ENCODE measurements around the gene PCDHA2. TPM values are rescaled to one million over a fixed set of nuclear protein-coding genes. Genes with fewer than 3 reads are reported as not detected.
"Not testable (repeated sequence)": the region's sequence is repeated elsewhere in the genome, so short reads cannot be mapped to it uniquely, and the experiment has no call there.

Gene PCDHA2
- total and polyA plus RNA-seq, 7 experiments from 2014 or later: not detected

GRCh38 chr5:140808889-140809291 is 14.2 kb downstream of the PCDHA2 start:
- H3K27ac ChIP-seq (ENCODE audit: low read depth, low read length): no peak overlapping the region
- H3K4me3 Mint-ChIP-seq: no peak overlapping the region
- POLR2A ChIA-PET: no interaction called here
- peaks cover 8 to 91% (median 44%) of the 10 kb centered on the region in 11 donors for H3K9me3 Mint-ChIP-seq
- H3K4me1 ChIP-seq (ENCODE audit: control insufficient read depth in 2 of 2, insufficient read depth in 2 of 2, low read length in 2 of 2): no peaks in the 10 kb centered on the region
- no peak overlapping the region for H3K27ac Mint-ChIP-seq
- peaks cover 0 to 59% (median 36%) of the 10 kb centered on the region in 5 donors for H3K27me3 Mint-ChIP-seq
- no peak for ATAC-seq
- no peaks in the 10 kb centered on the region for H3K4me1 Mint-ChIP-seq
- no peak for DNase-seq
- peaks cover 0 to 41% (median 1%) of the 10 kb centered on the region in 3 experiments for H3K9me3 ChIP-seq (ENCODE audit: control insufficient read depth in 2 of 3, low read length in 3 of 3)
- H3K36me3 Mint-ChIP-seq: peaks cover 0 to 26% (median 9%) of the 10 kb centered on the region in 5 donors
- CTCF ChIA-PET: no interaction called here
- no peaks in the 10 kb centered on the region for H3K36me3 ChIP-seq (ENCODE audit: control insufficient read depth in 2 of 3, insufficient read depth in 3 of 3, low read length in 3 of 3)
- no peak overlapping the region for H3K4me3 ChIP-seq (ENCODE audit: low read length)
- peaks cover 0 to 5% of the 10 kb centered on the region in 2 donors for H3K27me3 ChIP-seq (ENCODE audit: control insufficient read depth in 2 of 2, insufficient read depth in 2 of 2, low read length in 2 of 2)
- intact Hi-C loops (cut with micrococcal nuclease): no loop called here

GRCh38 chr5:140821375-140822280 is 27.0 kb downstream of the PCDHA2 start, which contains the start of gene PCDHA5:
TSS of gene PCDHA5 (plus strand) at chr5:140821613.
- ChIA-PET POLR2A (no interaction called here), CTCF (no interaction called here)
- Histone ChIP-seq H3K36me3 (ENCODE audit: control insufficient read depth in 2 of 3, insufficient read depth in 3 of 3, low read length in 3 of 3) (no peaks in the 10 kb centered on the region), H3K4me3 (ENCODE audit: low read length) (no peak within 1 kb of the TSS), H3K27me3 (ENCODE audit: control insufficient read depth in 2 of 2, insufficient read depth in 2 of 2, low read length in 2 of 2) (peaks cover 0 to 4% of the 10 kb centered on the region in 2 donors), H3K4me1 (ENCODE audit: control insufficient read depth in 2 of 2, insufficient read depth in 2 of 2, low read length in 2 of 2) (no peaks in the 10 kb centered on the region), H3K27ac (ENCODE audit: low read depth, low read length) (no peak within 1 kb of the TSS), H3K9me3 (ENCODE audit: control insufficient read depth in 2 of 3, low read length in 3 of 3) (peaks cover 0 to 18% (median 0%) of the 10 kb centered on the region in 3 experiments)
- peak in 1 of 9 donors; percentile 20 for DNase-seq
- Mint-ChIP-seq H3K4me1 (no peaks in the 10 kb centered on the region), H3K9me3 (peaks cover 3 to 77% (median 19%) of the 10 kb centered on the region in 11 donors), H3K36me3 (peaks cover 0 to 8% (median 0%) of the 10 kb centered on the region in 5 donors), H3K27ac (no peak within 1 kb of the TSS), H3K27me3 (peaks cover 0 to 47% (median 31%) of the 10 kb centered on the region in 5 donors), H3K4me3 (no peak within 1 kb of the TSS)
- no peak for ATAC-seq
- intact Hi-C loops (cut with micrococcal nuclease): no loop called here

GRCh38 chr5:140822281-140822629 is 27.6 kb downstream of the PCDHA2 start:
- H3K4me1 Mint-ChIP-seq: no peaks in the 10 kb centered on the region

GRCh38 chr5:140822969-140823368 is 28.3 kb downstream of the PCDHA2 start:
- H3K9me3 Mint-ChIP-seq: peaks cover 3 to 77% (median 29%) of the 10 kb centered on the region in 11 donors
- H3K27ac Mint-ChIP-seq; intact Hi-C loops (cut with micrococcal nuclease); H3K27me3 ChIP-seq (ENCODE audit: control insufficient read depth in 2 of 2, insufficient read depth in 2 of 2, low read length in 2 of 2); H3K27ac ChIP-seq (ENCODE audit: low read depth, low read length); ATAC-seq; H3K4me1 ChIP-seq (ENCODE audit: control insufficient read depth in 2 of 2, insufficient read depth in 2 of 2, low read length in 2 of 2); H3K4me3 ChIP-seq (ENCODE audit: low read length); H3K4me3 Mint-ChIP-seq; CTCF ChIA-PET; H3K36me3 ChIP-seq (ENCODE audit: control insufficient read depth in 2 of 3, insufficient read depth in 3 of 3, low read length in 3 of 3); DNase-seq; POLR2A ChIA-PET; H3K4me1 Mint-ChIP-seq: not testable (repeated sequence)
- peaks cover 0 to 54% (median 45%) of the 10 kb centered on the region in 5 donors for H3K27me3 Mint-ChIP-seq
- peaks cover 0 to 13% (median 0%) of the 10 kb centered on the region in 5 donors for H3K36me3 Mint-ChIP-seq
- H3K9me3 ChIP-seq (ENCODE audit: control insufficient read depth in 2 of 3, low read length in 3 of 3): peaks cover 0 to 25% (median 0%) of the 10 kb centered on the region in 3 experiments

More at GRCh38 chr5:140822281-140822629, 27.6 kb downstream of the PCDHA2 start:
- Histone ChIP-seq H3K4me1 (ENCODE audit: control insufficient read depth in 2 of 2, insufficient read depth in 2 of 2, low read length in 2 of 2) (no peaks in the 10 kb centered on the region), H3K9me3 (ENCODE audit: control insufficient read depth in 2 of 3, low read length in 3 of 3) (peaks cover 0 to 23% (median 0%) of the 10 kb centered on the region in 3 experiments), H3K27ac (ENCODE audit: low read depth, low read length) (no peak overlapping the region), H3K36me3 (ENCODE audit: control insufficient read depth in 2 of 3, insufficient read depth in 3 of 3, low read length in 3 of 3) (no peaks in the 10 kb centered on the region), H3K27me3 (ENCODE audit: control insufficient read depth in 2 of 2, insufficient read depth in 2 of 2, low read length in 2 of 2) (peaks cover 0 to 4% of the 10 kb centered on the region in 2 donors), H3K4me3 (ENCODE audit: low read length) (no peak overlapping the region)
- ChIA-PET POLR2A (no interaction called here), CTCF (no interaction called here)
- Mint-ChIP-seq H3K9me3 (peaks cover 3 to 77% (median 24%) of the 10 kb centered on the region in 11 donors), H3K27me3 (peaks cover 0 to 54% (median 38%) of the 10 kb centered on the region in 5 donors), H3K27ac (no peak overlapping the region), H3K36me3 (peaks cover 0 to 13% (median 0%) of the 10 kb centered on the region in 5 donors), H3K4me3 (no peak overlapping the region)
- DNase-seq: no peak
- ATAC-seq: no peak
- intact Hi-C loops (cut with micrococcal nuclease): no loop called here

GRCh38 chr5:140823475-140823874 is 28.8 kb downstream of the PCDHA2 start:
- no peak overlapping the region for H3K4me3 ChIP-seq (ENCODE audit: low read length)

GRCh38 chr5:140827704-140828361 is 33.2 kb downstream of the PCDHA2 start, which contains the start of gene PCDHA6:
TSS of gene PCDHA6 (plus strand) at chr5:140827960. CDS start at chr5:140828092, 132 bp downstream.
- ATAC-seq (no peak), DNase-seq (no peak)
- Mint-ChIP-seq H3K9me3 (peaks cover 5 to 81% (median 35%) of the 10 kb centered on the region in 11 donors), H3K4me1 (no peaks in the 10 kb centered on the region), H3K4me3 (peak within 1 kb of the TSS in 1 of 10 donors; percentile 23), H3K27ac (peak within 1 kb of the TSS in 1 of 9 donors; percentile 65), H3K27me3 (peaks cover 3 to 57% (median 44%) of the 10 kb centered on the region in 5 donors), H3K36me3 (peaks cover 0 to 17% (median 0%) of the 10 kb centered on the region in 5 donors)
- intact Hi-C loops (cut with micrococcal nuclease): no loop called here
- POLR2A ChIA-PET: no interaction called here
- H3K27me3 ChIP-seq (ENCODE audit: control insufficient read depth in 2 of 2, insufficient read depth in 2 of 2, low read length in 2 of 2): peaks cover 0 to 10% of the 10 kb centered on the region in 2 donors
- no peak within 1 kb of the TSS for H3K27ac ChIP-seq (ENCODE audit: low read depth, low read length)
- H3K36me3 ChIP-seq (ENCODE audit: control insufficient read depth in 2 of 3, insufficient read depth in 3 of 3, low read length in 3 of 3): no peaks in the 10 kb centered on the region
- H3K4me3 ChIP-seq (ENCODE audit: low read length): no peak within 1 kb of the TSS
- H3K4me1 ChIP-seq (ENCODE audit: control insufficient read depth in 2 of 2, insufficient read depth in 2 of 2, low read length in 2 of 2): no peaks in the 10 kb centered on the region
- peaks cover 0 to 28% (median 0%) of the 10 kb centered on the region in 3 experiments for H3K9me3 ChIP-seq (ENCODE audit: control insufficient read depth in 2 of 3, low read length in 3 of 3)
- CTCF ChIA-PET: no interaction called here

More at GRCh38 chr5:140823475-140823874, 28.8 kb downstream of the PCDHA2 start:
- Mint-ChIP-seq H3K9me3 (peaks cover 3 to 77% (median 29%) of the 10 kb centered on the region in 11 donors), H3K27ac (no peak overlapping the region), H3K4me3 (no peak overlapping the region), H3K27me3 (peaks cover 2 to 54% (median 48%) of the 10 kb centered on the region in 5 donors), H3K36me3 (peaks cover 0 to 13% (median 0%) of the 10 kb centered on the region in 5 donors), H3K4me1 (no peaks in the 10 kb centered on the region)
- intact Hi-C loops (cut with micrococcal nuclease): no loop called here
- CTCF ChIA-PET: no interaction called here
- no peak overlapping the region for H3K27ac ChIP-seq (ENCODE audit: low read depth, low read length)
- H3K36me3 ChIP-seq (ENCODE audit: control insufficient read depth in 2 of 3, insufficient read depth in 3 of 3, low read length in 3 of 3): no peaks in the 10 kb centered on the region
- no peak for DNase-seq
- peaks cover 0 to 28% (median 0%) of the 10 kb centered on the region in 3 experiments for H3K9me3 ChIP-seq (ENCODE audit: control insufficient read depth in 2 of 3, low read length in 3 of 3)
- H3K27me3 ChIP-seq (ENCODE audit: control insufficient read depth in 2 of 2, insufficient read depth in 2 of 2, low read length in 2 of 2): peaks cover 0 to 4% of the 10 kb centered on the region in 2 donors
- H3K4me1 ChIP-seq (ENCODE audit: control insufficient read depth in 2 of 2, insufficient read depth in 2 of 2, low read length in 2 of 2): no peaks in the 10 kb centered on the region
- POLR2A ChIA-PET: no interaction called here
- ATAC-seq: no peak

All from naive thymus-derived CD4-positive, alpha-beta T cell (primary cell).